HG03108 (cell line): Measurements from ENCODE around the gene PKM.
A peak's percentile ranks its signal among the peaks of the same experiment; 100 is the strongest.
"Not testable (repeated sequence)": the region's sequence is repeated elsewhere in the genome, so short reads cannot be mapped to it uniquely, and the experiment has no call there.

ENCODE experiments used
- ATAC-seq: cut with Tn5 transposase; IDR thresholded peaks from one replicate; pipeline ENCODE4 v1.9.1; 2021; ENCODE audit warnings: moderate library complexity; ENCODE audit not compliant: unreplicated experiment

PKM gene

DNA sequence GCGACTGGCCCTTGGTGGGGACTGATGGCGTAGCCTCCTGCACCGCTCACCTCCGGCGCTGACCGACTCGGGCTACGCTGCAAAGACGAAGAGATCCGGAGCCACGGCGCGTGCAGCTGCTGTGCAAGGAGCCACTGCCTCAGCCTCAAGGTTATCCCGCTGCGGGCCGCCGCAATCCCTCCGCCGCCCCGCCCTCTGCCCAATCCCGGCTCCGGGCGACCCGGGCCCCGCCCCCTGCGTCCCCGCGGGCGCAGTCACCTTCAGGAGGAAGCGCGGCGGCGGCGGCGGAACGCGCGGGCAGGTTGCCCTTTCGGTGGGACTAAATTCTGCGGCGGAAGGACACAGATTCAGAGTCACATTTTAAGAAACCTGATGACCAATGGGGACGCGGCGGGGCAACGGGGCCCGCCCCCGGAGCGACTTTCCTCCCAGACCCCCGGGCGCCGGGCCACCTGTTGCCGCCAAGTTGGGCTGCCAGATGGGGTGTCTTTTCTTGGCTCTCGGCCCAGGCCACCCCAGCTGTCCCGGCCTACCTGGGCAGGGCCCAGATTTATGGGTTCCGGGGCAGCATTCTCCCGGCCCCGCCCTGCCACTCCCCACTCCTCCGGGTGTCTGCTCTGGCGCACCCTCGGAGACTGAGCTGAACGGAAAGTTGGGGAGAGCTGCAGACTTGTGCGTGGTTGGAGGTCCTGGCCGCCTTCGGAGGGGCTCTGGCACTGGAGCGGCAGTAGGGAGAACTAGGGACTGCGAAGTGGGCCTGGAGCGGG is at the start of gene PKM:
PKM (minus strand) TSS at position 125 of the 767 bp plus-strand sequence. CDS start 12,093 bp downstream, outside the sequence.
- ATAC-seq: peak; percentile 33

DNA sequence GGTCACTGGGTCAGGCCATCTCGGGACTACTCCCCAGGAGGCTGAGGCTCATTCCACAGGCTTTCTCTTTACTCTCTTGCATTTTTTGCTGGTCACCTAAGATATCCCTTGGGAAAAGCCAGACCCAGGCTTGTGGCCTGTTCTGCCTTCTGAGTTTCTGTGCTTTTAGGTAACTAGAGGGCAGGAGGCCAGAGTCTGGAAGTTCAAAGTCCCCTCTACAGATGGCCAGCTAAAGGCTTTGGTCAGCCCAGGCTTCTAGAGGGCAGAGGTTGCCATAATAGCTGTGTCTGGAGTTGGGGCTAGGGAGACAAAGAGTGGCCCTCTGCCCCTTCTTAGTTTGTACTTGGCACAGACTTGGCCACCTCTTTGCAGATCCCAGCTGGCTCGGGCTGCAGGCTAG is 49.8 kb upstream of the PKM start:
- ATAC-seq: no peak

DNA sequence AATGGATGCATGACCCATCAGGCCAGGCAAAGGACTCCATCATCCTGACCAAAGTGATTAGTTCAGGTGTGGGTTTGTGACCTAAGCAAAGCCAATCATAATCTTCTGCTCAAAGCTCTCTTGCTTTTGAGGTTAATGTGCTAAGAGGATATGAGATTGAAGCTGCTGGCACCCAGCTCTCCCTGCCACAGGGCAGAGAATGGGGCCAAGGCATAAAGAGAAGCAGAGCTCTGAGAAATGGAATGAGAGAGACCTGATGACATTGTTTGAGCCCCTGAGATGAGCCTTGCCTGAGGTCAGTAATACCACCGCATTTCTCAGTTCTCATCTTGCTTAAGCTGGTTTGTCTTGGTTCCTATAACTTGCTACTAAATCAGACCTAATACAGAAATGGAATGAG is 47.7 kb upstream of the PKM start:
- ATAC-seq: no peak

DNA sequence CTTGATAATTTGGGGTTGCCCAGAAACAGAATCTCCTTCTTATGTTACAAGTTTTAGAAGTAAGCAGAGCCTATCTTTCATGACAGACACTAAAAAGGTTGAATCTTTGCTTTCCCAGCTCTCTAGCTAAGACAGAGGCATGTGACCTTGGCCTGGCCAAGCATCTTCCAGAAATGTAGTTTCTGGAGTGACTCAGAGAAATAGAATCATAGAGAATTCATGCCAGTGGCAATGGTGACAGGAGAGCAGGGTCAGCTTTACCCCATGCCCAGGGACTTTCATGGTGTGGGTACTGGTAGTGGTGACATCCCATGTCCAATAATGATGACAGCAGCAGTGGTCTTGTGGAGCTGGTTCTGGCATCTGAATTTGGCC is 45.3 kb upstream of the PKM start:
- ATAC-seq: no peak

DNA sequence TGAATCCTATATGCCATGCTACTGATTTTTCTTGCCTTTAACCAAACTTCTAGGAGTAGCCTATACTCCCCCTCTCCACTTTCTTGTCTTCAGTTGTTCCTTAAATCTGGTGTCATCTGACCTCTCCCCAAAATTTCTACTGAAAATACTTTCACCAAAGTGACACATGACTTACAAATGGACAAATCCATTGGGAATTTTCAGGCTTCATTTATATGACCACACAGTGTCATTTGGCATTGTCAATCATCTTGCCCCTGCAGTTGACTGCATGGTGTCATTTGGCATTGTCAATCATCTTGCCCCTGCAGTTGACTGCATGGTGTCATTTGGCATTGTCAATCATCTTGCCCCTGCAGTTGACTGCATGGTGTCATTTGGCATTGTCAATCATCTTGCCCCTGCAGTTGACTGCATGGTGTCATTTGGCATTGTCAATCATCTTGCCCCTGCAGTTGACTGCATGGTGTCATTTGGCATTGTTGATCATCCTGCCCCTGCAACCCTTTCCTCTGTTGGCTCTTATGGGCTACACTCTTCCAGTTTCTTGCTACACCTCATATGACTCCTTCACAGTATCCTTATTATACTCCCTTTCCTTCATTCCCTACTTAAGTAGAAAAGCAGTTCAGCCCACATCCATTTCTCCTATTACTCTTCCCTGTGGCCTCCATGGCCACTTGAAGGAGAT is 44.8 kb upstream of the PKM start:
- ATAC-seq: not testable (repeated sequence)

DNA sequence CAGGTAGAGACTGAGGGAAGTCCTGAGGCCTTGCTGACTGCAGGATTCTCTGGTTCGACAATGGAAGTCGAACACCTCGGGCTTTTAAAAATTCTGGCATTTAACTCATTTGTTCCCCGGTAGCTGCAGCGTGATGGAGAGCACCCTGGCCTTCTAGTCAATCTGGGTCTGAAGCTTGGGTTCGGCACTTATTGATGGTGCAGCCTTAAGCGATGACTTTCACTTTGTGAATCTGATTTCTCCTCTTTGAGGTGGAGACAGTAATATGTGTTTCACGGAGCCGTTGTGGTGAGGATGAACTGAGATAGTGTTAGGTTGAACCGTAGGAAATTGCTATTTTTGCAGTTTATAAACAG is 42.0 kb upstream of the PKM start:
- no peak for ATAC-seq

DNA sequence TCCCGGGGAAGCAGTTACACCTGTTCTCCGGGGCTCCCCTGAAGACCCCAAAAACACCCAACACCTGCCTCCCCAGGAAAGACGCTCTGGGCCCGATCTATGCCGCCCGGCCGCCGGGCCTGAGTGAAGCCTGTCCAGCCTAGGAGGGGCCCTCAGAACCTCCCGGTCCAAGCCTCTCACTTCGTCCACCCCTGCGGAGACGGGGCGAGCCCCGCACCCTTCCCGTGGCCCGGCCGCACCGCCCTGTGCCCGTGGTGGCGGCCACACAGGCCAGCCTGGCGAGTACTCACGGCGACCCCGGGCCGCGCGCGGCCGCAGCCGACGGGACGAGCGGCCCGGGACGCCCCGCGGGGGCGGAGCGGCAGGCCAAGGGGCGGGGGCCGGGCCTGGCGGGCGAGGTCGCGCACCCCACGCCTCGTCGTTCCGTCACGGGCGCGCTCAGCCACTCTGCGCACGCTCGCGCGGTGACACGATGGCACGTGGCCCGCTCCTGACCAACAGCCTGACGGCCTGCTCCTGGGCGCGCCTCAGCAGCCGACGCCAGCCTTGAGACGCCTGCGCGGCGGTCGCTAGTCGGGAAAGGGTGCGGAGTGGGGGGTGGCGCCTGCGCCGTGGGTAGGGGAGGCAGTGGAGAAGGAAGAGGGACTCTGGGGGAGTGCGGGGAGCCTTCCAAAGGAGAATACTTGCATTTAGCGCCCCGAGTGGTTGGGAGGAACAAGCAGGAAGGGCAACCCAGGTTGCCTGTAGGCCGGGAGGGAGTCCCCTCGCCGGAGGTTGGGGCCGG is 41.4 kb upstream of the PKM start, which contains the start of gene PARP6:
PARP6 (minus strand) TSS at position 342 of the 784 bp plus-strand sequence. CDS start 5,077 bp downstream, outside the sequence.
- ATAC-seq: peak; percentile 96

DNA sequence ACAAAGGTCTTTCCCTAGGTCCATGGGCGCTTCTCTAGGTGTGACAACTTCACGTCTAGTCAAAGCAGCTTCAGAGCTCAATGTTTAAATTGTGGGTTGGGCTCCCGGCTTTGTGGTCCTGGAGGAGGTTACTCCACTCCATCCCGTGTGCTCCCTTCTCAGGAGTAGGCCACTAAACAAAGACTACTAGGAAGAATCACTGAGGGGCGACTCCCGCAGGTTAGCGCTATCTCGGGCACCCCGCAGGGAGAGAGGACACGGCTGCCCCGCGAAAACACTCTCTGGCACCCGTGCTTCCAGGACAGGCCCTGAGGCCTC is 40.9 kb upstream of the PKM start:
- ATAC-seq: no peak

DNA sequence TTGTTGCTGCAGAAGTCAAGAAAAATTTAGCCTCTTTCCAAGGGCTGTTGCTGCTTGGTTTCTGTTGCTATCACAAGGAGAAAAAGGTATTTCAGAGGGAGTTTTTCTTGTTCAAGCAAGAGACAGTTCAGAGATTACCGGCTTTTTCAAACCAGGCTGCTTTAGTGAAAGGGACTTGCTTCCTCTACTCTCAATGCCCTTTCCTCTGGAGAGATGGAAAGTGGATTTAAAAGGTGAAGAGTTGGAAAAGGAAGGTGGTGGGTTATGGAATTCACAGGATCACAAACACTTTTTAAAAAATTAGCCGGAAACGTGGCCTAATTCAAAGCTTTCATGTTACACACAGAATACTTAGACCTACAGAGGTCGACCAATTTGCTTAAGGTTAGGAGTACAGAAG is 40.2 kb upstream of the PKM start:
- no peak for ATAC-seq

DNA sequence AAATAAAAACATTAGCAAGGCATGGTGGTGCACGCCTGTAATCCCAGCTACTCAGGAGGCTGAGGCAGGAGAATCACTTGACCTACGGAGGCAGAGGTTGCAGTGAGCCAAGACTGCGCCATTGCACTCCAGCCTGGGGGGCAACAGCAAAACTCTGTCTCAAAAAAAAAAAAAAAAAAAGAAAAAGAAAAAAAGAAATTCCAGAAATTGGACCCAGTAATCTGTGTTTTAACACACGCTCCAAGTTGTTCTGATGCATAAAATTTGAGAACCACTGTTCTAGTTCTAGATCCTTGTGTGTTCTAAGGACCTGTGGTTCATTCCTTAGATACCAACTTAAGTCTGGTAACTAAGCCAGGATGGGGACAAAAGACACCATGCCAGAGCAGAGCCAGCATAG is 38.7 kb upstream of the PKM start:
- ATAC-seq: no peak

DNA sequence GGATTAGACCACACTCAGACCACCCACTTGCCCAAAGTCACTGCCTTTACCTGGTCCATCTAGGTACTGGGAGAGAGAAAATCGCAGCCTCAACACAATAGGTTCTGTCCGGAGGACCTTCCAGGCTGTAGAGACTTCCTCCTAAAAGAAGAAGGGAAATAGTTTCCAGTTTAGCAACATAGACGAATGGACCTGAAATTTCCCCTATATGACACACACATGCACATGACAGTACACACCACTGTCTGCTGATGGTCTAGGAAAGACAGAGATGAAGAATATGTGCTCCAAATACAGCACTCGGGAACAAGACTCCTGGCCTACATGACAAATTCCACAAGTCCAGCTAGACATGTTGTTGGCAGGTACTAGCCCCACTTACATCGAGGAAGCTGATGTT is 34.0 kb upstream of the PKM start:
- no peak for ATAC-seq

DNA sequence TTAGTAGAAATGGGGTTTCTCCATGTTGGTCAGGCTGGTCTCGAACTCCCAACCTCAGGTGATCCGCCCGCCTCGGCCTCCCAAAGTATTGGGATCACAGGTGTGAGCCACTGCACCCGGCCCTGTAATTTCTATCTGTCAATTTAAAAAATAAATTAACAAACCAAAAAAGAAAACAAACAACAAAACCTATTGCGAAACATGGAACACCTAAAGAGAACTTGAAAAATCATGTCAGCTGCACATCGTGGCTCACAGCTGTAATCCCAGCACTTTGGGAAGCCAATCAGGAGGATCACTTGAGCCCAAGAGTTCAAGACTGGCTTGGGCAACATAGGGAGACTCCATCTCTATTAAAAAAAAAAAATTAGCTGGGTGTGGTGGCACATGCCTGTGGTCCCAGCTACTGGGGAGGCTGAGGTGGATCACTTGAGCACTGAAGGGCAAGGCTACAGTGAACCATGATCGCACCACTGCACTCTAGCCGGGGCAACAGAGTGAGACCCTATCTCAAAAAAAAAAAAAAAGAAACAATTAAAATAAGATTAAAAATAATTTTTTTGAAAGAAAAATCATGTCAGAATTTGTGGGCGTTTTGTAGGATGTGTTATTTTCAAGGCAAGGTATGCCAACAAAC is 21.8 kb upstream of the PKM start:
- no peak for ATAC-seq

DNA sequence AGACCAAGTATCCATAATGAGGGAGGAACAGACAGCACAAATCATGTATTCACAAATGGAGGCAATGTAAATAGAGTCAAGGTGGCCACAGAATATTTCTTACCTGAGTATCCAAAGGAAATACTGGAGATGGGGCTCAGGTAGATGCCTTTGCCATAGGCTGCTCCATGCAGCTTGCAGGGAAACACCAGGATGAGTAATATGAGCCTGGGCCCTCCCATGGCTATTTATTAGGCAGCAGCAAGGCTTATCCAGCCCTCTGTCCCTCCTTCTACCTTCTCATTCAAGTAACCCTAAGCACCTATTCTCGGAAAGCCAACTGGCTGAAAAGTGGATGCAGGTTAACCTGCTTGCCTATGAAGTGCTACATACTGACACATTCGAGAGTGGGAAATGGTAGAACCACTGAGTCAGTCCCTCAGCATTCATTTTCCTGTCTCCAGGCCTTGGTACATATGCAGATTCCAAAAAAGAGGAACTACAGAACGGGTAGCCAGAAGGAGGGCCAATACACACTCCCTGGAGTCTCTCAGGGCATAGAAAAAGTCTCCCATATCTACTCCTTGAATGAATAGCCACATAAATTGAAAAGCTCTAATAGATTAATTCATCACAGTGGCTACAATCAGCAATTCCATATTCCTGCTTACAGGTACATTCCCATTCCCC is 18.3 kb upstream of the PKM start:
- ATAC-seq: no peak

DNA sequence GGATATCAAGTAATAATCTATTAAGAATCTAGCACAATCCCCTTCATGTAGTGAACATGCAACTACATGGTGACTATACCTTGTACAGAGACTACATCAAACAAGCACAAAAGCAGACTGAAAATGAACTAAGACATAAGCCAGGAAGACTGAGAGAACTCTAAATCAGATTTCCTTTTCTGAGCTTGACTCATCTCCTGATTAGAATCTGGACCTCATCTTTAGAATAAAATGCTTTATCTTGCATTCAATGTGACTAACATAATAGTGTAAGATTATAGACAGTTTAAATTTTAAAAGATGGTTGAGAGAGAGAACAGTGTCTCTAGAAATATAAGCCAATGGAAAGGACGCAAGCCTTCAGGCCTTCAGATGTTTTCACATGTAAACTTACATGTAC is 17.5 kb upstream of the PKM start:
- ATAC-seq: no peak

DNA sequence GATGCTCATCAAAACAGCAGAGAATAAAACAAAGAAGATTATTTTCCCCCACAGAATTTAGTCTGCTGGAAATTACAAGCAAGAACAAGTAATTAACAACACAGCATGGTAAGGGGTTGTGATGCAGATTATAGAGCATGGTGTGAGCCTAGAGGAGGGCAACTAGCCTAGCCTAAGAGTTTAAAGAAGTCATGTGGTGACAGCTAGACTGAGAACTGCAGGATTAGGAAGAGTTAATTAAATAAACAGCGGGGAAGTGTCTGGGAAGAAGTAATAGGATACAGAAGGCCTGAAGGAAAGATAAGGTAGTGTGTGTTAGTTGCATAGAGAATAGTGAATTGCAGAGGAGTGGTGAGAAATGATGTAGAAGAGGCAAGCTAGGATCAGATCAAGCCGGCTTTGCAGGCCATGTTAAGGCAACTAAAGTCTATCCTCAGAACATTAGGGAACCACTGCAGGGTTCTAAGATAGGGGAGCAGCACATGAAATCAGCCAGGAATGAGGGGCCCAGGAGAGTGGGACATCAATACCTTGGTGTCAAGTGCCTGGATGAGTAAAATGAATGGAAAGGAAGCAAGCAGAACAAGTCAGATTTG is 11.9 kb upstream of the PKM start:
- no peak for ATAC-seq

DNA sequence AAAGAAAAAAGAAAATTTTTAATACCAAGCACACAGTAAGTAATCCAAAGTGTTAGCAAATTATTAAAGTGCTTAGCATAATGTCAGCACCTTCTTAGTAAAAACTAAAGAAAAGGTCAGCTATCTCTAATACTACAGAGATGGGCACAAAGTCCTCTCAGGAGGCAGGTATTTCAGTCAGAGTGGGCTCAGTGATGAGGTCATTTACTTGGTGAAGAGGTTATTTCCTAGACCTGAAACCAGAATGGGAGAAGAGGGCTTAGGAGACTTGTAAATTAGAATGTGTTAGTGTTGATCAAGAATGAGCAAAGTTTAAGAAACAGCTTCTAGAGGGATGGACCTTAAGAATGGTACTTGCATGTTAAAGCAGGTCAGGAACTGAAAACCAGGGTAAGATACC is 8.7 kb upstream of the PKM start:
- ATAC-seq: no peak

DNA sequence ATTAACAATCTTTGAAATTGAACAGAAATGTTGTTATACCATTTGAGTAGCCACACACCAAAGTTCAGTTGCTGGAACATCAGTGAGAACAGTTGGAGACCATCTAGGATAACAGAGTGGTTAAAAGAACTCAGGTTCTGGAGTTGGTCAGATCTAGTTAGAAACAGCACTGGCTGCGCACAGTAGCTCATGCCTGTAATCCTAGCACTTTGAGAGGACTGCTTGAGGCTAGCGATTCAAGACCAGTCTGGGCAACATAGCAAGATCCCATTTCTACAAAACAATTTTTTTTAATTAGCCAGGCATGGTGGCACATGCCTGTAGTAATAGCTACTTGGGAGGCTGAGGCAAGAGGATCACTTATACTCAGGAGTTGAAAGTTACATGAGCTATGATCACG is 7.6 kb upstream of the PKM start:
- ATAC-seq: no peak

DNA sequence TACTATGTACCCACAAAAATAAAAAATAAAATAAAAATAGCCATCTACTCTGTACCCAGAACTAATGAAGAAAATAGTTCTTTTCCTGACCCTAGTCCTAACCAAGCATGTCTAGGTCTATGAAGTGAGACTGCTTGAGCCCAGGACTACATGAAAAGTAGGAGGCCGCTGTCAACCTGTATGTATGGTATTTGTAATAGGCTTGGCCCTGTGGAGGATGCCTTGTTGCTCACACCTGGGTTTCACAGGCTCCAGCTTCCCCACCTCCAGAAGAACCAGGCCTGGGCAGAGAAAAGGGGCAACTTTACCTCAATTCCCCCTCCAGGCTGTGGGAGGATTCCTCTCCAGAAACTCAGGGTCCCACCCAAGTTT is 6.8 kb upstream of the PKM start:
- no peak for ATAC-seq

DNA sequence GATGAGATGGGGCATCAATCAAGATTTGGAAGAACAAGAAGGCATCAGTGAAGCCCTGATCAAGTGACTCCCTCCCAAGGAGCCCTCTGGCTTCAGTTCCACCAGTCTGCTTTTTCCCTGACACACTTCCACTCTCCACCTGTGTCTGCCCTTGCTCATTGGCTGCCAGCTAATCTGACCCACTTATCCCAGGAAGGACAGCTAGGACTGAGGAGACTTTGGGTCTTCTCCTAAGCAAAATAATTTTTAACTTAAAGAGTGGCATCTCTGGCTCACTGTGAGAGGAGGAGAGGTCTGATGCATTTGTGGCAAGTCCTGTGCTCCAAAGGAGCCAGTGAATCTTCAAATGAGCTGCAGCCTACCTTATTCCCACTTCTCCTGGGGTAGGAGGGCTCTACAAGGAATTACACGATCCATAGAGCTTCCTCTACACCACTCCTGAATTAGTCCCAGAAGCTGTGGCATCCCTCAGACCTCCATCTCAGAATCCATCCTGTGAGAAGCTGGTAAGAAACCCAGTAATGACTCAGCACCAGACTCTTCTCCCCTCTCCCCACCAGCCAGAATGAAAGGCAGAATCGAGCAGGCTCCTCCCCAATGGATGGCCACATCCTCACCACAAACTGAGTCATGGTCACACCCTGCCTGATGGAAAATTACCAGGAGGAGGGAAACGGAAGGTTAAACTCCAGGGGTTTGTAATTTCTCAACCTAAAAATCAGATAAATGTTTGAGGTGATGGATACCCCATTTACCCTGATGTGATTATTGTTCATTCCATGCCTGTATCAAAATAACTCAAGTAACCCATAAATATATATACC is 6.3 kb upstream of the PKM start:
- no peak for ATAC-seq
